Activated T-cell treated with anti-CD3 and anti-CD28 coated beads for 4 hours (primary cell): ENCODE data around the gene GOLGA3.
"Not testable (repeated sequence)": the region's sequence is repeated elsewhere in the genome, so short reads cannot be mapped to it uniquely, and the experiment has no call there.

Source experiments
- DNase-seq: peaks from one replicate; pipeline ENCODE4 v3.0.0-alpha.2; 2020

The GOLGA3 gene

GRCh38 chr12:132847363-132848356 lies 19.0 kb upstream of the GOLGA3 start:
- DNase-seq = no peak

- DNase-seq = not testable (repeated sequence)
Measured at GRCh38 chr12:132844681-132845080, 16.0 kb upstream of the GOLGA3 start.

- no peak for DNase-seq
Measured at GRCh38 chr12:132842449-132843045, 13.9 kb upstream of the GOLGA3 start.

- no peak for DNase-seq
Measured at GRCh38 chr12:132841151-132841550, 12.5 kb upstream of the GOLGA3 start.

- DNase-seq = no peak
Measured at GRCh38 chr12:132840536-132840935, 11.9 kb upstream of the GOLGA3 start.

- no peak for DNase-seq
Measured at GRCh38 chr12:132839558-132840235, 11.0 kb upstream of the GOLGA3 start.

- no peak for DNase-seq
Measured at GRCh38 chr12:132838410-132839080, 9.9 kb upstream of the GOLGA3 start.

- DNase-seq = no peak
Measured at GRCh38 chr12:132837693-132838409, 9.2 kb upstream of the GOLGA3 start.

- DNase-seq = no peak
Measured at GRCh38 chr12:132836795-132837331, 8.2 kb upstream of the GOLGA3 start.

- not testable (repeated sequence) for DNase-seq
Measured at GRCh38 chr12:132836230-132836629, 7.6 kb upstream of the GOLGA3 start.

- no peak for DNase-seq
Measured at GRCh38 chr12:132835076-132836025, 6.7 kb upstream of the GOLGA3 start.

- DNase-seq = no peak
Measured at GRCh38 chr12:132834181-132834711, 5.6 kb upstream of the GOLGA3 start.

- DNase-seq = no peak
Measured at GRCh38 chr12:132833341-132833740, 4.7 kb upstream of the GOLGA3 start.

GRCh38 chr12:132831771-132832170 lies 3.1 kb upstream of the GOLGA3 start:
- DNase-seq = no peak

- peak; percentile 7 for DNase-seq
Measured at GRCh38 chr12:132827763-132828703, 636 bp downstream of the GOLGA3 start.

- no peak for DNase-seq
Measured at GRCh38 chr12:132825861-132826260, 2.8 kb downstream of the GOLGA3 start.

GRCh38 chr12:132825089-132825488 lies 3.6 kb downstream of the GOLGA3 start:
- no peak for DNase-seq

GRCh38 chr12:132824053-132824452 lies 4.6 kb downstream of the GOLGA3 start:
- no peak for DNase-seq

GRCh38 chr12:132818562-132818961 lies 10.1 kb downstream of the GOLGA3 start:
- no peak for DNase-seq
